Activated naive CD8-positive, alpha-beta T cell treated with anti-CD3 and anti-CD28 coated beads, Interleukin-2, amount 10 ng/mL, durations not matched to agents 7 days and 5 days (primary cell): Measurements from ENCODE around the gene FTCD. TPM values are rescaled to one million over a fixed set of nuclear protein-coding genes. Genes with fewer than 3 reads are reported as not detected.

Experiments used
- ATAC-seq: fragments of 150-1000 bp; cut with Tn5 transposase; one replicate; pipeline ENCODE4 v1.10.0; 2021; ENCODE audit warnings: low read depth, moderate library complexity
- POLR2A ChIA-PET: fragments of 350-600 bp; sonication (Branson Sonifier 250); formaldehyde crosslinking; loops from one replicate; lab custom pipeline; 2021; ENCODE audit warnings: antibody characterized with exemption; lab: Charles Lee
- DNase-seq: peaks from one replicate; pipeline ENCODE4 v3.0.0; 2021
- H3K27ac Mint-ChIP-seq: one replicate; pipeline ENCODE4 v1.8.0; 2022; ENCODE audit warnings: mild to moderate bottlenecking, mixed read lengths
- H3K27me3 Mint-ChIP-seq: one replicate; pipeline ENCODE4 v1.8.0; 2022; ENCODE audit warnings: mild to moderate bottlenecking, moderate library complexity, mixed read lengths
- H3K36me3 Mint-ChIP-seq: one replicate; pipeline ENCODE4 v1.8.0; 2021; ENCODE audit warnings: mild to moderate bottlenecking, mixed read lengths
- H3K4me1 Mint-ChIP-seq: one replicate; pipeline ENCODE4 v1.8.0; 2021; ENCODE audit warnings: mixed read lengths
- H3K4me3 Mint-ChIP-seq: one replicate; pipeline ENCODE4 v1.8.0; 2022; ENCODE audit warnings: mild to moderate bottlenecking, moderate library complexity, mixed read lengths
- H3K9me3 Mint-ChIP-seq: one replicate; pipeline ENCODE4 v1.8.0; 2021; ENCODE audit warnings: mixed read lengths
- total RNA-seq, 2 experiments: library from RNA; stranded (reverse); gene quantifications; one replicate each; pipeline ENCODE4 v1.2.3, GENCODE V29; 2021

FTCD gene
- total RNA-seq, 2 experiments from 2014 or later: 0.65 to 1.3 TPM

DNA sequence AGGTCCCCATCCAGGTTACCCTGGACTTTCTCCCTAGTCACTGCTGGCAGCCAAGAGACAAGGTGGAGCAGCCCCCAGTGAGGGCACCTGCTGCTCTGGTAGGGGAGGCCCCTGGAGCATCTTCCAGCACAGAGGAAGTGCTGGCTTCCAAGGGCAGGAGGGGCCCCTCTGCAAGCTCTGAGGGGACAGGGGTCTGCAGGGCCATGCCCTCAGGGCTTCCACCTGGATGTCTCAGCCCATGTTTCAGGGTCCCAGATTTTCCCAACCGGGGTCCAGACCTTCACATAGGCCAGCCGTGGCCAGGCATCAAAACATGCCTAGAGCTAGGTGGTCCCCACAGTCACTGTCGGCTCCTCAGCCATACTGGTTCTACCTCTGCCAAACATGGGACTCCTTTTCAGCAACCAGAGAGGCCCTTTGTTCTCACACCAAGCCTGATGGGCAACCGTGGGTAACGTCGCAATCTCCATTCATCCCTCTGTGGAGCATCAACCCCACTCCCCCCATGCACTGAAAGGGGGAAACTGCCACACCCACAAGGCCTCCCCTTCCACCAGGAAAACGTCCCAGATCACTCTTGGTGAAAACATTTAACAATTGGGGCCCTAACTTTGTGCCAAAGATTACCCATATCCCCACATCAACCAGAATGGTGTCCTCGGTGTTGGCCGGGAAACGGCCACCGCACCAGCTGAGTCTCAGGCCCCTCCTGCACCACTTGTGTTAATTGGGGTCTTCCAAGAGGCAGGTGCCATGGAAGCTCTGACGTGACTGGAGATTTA, 59.4 kb downstream of the FTCD start:
- no peak overlapping the region for H3K4me3 Mint-ChIP-seq
- ATAC-seq (no peak), DNase-seq (peak; percentile 24)
- peaks cover 6% of the 10 kb centered on the region for H3K9me3 Mint-ChIP-seq
- POLR2A ChIA-PET: interaction anchor here (0.6 kb wide), 1 partner anchor 110 kb away, joined by 3 read pairs; no protein-coding TSS in a partner anchor
- H3K4me1 Mint-ChIP-seq: no peaks in the 10 kb centered on the region
- no peak overlapping the region for H3K27ac Mint-ChIP-seq
- peaks cover 14% of the 10 kb centered on the region for H3K27me3 Mint-ChIP-seq
- H3K36me3 Mint-ChIP-seq: peaks cover 2% of the 10 kb centered on the region

DNA sequence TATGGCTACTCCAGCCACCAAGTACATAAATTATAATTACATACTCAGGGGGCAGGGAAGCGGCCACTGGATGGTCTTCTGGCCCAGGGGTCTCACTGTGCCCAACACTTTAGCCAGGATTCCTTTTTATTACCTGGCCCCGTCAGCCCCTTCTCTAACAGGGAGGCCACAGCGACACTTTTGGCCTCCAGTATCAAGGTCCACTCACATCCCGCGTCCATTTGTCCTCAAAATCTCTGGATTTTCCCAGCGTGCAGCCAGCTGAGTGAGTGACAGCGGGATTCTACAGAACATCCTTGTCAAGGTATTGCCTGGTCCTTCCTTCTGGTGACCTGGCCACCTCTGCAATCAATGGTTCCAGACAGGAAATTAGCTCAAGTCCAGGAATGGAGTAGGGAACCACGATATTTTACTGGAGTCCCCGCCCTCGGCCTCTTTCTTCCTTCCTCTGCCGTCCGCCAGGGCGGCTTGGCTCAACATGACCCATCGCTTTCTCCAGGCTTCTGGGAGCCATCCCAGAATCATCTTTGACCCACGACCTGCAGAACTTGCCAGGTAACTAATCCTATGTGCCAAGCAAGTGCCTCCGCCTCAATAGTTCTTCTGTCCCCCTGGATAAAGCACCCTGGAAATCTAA, 60.2 kb downstream of the FTCD start:
- POLR2A ChIA-PET: interaction anchor here (0.6 kb wide), 1 partner anchor 109 kb away, joined by 3 read pairs; no protein-coding TSS in a partner anchor
- Mint-ChIP-seq H3K4me3 (no peak overlapping the region), H3K4me1 (no peaks in the 10 kb centered on the region), H3K27me3 (peaks cover 10% of the 10 kb centered on the region), H3K9me3 (peaks cover 10% of the 10 kb centered on the region), H3K27ac (no peak overlapping the region), H3K36me3 (peaks cover 4% of the 10 kb centered on the region)
- peak; percentile 14 for DNase-seq
- ATAC-seq: no peak

DNA sequence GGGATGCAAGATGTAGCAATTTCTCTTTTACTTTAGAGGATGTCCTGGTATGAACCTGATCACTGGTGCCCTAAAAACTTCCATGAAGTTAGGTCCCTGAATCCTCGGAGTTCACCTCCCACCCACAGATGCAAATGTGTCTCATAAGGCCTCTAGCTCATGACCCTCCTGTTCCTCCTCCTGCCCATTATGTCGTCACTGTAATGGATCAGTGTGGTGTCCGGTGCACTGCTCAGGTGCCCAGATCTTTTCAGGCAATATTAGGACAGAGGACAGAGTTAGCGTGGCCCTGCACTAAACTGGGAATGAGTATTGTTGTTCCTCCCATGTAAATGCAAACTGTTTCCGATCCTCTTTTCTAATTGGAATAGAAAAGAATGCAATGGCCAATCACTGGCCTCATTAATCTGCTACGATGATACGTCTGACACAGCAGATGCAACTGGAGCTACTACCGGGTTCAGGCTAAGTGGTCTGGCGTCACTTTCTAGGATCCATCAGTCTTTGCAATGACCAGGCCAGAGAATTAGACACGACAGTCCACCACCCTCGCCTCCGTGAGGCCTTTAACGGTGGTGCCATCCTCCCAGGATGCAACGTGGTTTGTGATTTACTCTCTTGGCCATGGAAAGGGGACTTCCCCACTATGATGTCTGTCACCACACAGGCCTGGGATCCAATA, 60.8 kb downstream of the FTCD start:
- ATAC-seq: no peak
- Mint-ChIP-seq H3K4me1 (no peaks in the 10 kb centered on the region), H3K27me3 (peaks cover 5% of the 10 kb centered on the region), H3K4me3 (no peak overlapping the region), H3K9me3 (peaks cover 14% of the 10 kb centered on the region), H3K27ac (no peak overlapping the region), H3K36me3 (peaks cover 4% of the 10 kb centered on the region)
- DNase-seq: no peak
- POLR2A ChIA-PET: no interaction called here

DNA sequence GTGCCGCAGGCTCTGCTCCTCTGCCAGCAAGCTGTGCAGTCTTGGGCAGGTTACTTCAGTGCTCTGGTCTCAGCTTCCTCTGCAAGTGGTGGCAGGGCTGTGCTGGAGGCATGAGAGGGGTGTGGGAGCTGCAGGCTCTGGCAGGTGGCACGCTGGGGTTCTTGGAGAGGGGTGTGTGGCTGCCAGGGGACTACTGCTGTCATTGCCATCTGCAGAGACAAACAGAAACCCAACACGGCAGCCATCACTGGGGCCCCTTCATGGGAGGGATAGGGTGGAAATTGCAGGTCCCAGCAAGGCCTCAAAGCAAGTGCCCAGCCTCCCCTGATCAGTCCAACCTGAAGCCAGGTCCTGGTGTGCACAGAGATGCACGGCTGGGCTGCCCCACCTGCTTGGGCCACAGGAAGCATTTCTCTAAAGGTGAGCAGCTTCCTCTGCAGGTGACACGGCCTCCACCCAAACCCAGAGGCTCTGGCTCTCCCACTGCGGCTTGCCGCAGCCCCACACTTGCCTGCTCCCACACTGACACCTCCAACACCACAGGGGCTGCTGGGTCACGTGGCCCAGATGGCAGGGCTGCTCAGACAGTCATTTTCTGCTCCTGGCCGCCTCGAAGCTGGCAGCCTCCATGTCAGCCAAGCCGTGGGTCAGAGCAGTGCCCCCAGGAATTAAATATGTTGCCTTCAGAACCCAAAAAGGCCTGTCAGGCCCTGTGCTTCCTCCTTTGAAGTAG, 61.5 kb downstream of the FTCD start:
- Mint-ChIP-seq H3K4me1 (no peaks in the 10 kb centered on the region), H3K27me3 (peaks cover 2% of the 10 kb centered on the region), H3K4me3 (no peak overlapping the region), H3K36me3 (peaks cover 4% of the 10 kb centered on the region), H3K27ac (no peak overlapping the region), H3K9me3 (peaks cover 14% of the 10 kb centered on the region)
- ATAC-seq (no peak), DNase-seq (peak; percentile 31)
- POLR2A ChIA-PET: no interaction called here

DNA sequence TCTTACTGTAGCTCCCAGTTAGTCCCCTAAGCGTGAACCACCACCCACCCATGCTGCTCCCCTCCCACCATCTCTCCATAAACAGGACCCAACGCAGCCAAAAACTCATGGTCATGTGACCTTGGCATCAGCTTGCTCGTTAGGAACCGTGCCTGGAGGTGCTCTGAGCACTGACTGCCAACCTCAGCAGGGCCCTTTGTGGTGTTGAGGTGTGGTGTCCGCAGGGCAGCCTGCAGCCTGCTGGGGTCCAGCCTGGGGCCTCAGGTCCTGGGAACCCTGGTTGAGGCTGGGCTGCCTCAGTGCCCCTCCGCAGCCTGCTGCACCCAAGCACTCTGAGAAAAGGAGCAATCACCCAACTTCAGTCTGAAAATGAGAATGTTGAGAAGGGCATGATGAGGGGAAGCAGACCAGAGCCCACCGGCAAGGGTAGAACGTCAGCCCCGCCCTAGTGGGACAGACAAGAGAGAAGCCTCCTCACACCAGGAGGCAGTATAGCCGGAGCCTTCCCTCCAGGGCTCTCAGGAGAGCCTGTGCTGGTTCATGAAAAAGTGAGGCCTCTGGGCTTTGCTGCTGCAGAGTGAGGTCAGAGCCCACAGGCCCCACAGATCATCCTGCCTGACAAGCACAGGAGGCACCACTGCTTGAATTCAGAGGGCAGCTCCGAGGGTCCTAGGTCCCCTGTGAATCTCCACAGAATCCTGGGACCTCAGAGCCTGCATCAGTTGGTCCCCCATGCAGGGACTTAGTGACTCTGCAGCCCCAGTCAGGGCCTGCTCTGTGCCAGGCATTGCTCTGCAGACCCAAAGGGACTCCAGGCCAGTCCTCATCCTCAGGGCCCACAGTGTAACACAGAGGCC, 62.3 kb downstream of the FTCD start:
- no peak for ATAC-seq
- Mint-ChIP-seq H3K4me1 (no peaks in the 10 kb centered on the region), H3K27me3 (peaks cover 6% of the 10 kb centered on the region), H3K27ac (no peak overlapping the region), H3K36me3 (peaks cover 4% of the 10 kb centered on the region), H3K9me3 (peaks cover 22% of the 10 kb centered on the region), H3K4me3 (no peak overlapping the region)
- peak; percentile 16 for DNase-seq
- POLR2A ChIA-PET: no interaction called here

DNA sequence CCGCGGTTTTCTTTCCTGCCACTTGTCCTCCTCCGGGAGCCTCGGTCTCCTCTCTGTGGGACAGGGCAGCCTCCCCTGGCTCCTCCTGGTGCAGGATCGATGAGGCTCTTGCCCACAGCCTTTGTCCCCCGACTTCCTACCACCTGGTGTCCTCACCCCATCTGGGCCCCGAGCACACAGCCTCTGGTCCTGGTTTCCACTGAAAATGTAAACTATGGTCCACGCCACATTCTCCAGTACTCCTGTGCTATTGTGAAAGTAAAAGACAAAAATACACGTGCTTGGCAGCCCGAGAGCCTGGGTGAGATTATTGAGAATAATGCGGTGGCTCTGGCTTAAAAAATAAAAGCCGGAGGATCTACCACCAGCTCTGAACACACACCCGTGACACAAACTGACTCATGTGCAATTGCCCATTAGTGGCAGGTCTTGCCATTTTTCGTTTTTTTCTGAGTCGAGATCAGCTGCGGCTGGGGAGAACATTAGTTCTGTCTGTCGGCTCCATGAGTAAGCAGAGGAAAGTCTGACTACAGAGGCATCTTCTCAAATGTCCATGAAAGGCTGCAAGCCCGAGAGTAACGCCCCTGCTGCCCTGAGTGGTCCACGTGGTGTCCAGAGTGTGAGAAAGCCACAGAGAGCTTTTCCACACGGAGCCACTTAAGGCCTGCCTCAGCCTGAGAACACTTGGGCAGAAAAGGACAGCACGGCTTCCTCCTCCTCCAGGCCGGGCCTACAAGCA, 63.2 kb downstream of the FTCD start:
- Mint-ChIP-seq H3K9me3 (peaks cover 25% of the 10 kb centered on the region), H3K36me3 (peaks cover 4% of the 10 kb centered on the region), H3K27ac (no peak overlapping the region), H3K27me3 (peaks cover 6% of the 10 kb centered on the region), H3K4me3 (no peak overlapping the region), H3K4me1 (no peaks in the 10 kb centered on the region)
- no peak for DNase-seq
- POLR2A ChIA-PET: no interaction called here
- no peak for ATAC-seq

DNA sequence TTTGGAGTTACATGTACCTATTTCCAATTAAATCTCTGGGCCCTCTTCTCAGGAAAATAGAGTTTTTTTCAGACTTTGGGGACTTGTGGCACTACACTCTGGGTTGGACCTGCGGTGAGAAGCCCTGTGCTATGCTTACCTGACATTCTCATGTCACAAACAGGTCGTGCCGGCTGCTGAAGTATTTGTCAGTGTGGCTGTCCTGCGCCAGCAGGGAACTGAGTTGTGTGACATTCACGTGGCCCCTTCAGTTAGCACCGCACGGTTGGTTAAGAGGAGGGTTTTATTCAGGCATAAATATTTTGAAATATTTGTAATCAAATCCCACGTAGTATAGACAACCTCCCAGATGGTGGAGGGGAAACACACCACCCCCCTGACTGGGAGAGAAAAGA, 63.8 kb downstream of the FTCD start:
- H3K27ac Mint-ChIP-seq: no peak overlapping the region
- no peak for DNase-seq
- peaks cover 28% of the 10 kb centered on the region for H3K9me3 Mint-ChIP-seq
- peaks cover 4% of the 10 kb centered on the region for H3K36me3 Mint-ChIP-seq
- no peaks in the 10 kb centered on the region for H3K4me1 Mint-ChIP-seq
- H3K4me3 Mint-ChIP-seq: no peak overlapping the region
- peaks cover 6% of the 10 kb centered on the region for H3K27me3 Mint-ChIP-seq
- POLR2A ChIA-PET: no interaction called here
- no peak for ATAC-seq

DNA sequence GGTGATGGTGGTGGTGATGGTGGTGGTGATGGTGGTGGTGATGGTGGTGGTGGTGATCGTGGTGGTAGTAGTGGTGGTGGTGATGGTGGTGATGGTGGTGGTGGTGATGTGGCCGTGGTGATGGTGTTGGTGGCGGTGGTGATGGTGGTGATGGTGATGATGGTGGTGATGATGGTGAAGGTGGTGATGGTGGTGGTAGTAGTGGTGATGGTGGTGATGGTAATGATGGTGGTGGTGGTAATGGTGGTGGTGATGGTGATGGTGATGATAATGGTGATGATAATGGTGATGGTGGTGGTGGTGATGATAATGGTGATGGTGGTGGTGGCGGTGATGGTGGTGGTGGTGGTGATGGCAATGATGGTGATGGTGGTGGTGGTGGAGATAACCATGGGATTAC, 64.3 kb downstream of the FTCD start:
- Mint-ChIP-seq H3K27me3 (peaks cover 6% of the 10 kb centered on the region), H3K36me3 (peaks cover 4% of the 10 kb centered on the region), H3K9me3 (peaks cover 29% of the 10 kb centered on the region), H3K4me3 (no peak overlapping the region), H3K4me1 (no peaks in the 10 kb centered on the region), H3K27ac (peak overlapping the region; percentile 47)
- POLR2A ChIA-PET: no interaction called here
- DNase-seq (no peak), ATAC-seq (no peak)

DNA sequence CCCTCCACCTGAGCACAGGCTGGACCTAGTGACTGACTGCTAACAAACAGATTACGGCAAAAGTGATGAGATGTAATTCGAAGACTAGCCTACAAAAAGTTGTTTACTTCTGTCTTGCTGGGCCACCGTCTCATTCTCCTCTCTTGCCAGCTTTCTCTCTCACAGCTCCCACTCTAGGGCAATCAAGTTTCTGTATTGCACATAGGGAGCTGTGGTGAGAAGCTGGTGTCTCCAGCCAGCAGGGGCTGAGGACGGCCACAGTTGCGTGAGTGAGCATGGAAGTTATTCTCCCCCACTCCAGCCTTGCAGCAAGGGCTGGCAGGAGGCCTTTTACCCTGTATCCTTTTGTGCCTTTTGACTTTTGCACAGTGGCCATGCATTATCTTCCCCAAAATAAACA, 66.1 kb downstream of the FTCD start:
- POLR2A ChIA-PET: no interaction called here
- H3K27me3 Mint-ChIP-seq: peaks cover 6% of the 10 kb centered on the region
- H3K4me3 Mint-ChIP-seq: no peak overlapping the region
- H3K36me3 Mint-ChIP-seq: peaks cover 4% of the 10 kb centered on the region
- DNase-seq: no peak
- peaks cover 29% of the 10 kb centered on the region for H3K9me3 Mint-ChIP-seq
- H3K4me1 Mint-ChIP-seq: no peaks in the 10 kb centered on the region
- H3K27ac Mint-ChIP-seq: no peak overlapping the region
- no peak for ATAC-seq

DNA sequence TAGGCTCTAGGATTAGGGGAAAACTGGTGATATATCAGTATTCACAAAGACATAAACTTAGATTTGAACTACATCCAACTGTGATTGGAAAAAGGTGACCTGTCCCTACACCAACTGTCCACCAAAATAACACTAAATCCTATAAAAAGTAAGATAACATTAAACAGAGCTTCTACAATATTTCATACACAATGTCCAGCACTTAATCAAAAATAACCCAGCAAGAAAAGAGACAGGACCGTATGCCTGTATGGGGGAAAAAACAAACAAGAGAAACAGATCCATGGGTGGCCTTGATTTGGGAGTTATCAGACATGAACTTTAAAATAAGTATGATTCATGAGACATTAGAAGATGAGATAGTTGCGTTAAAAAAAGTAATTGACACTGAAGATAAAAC, 67.2 kb downstream of the FTCD start:
- POLR2A ChIA-PET: no interaction called here
- no peaks in the 10 kb centered on the region for H3K4me1 Mint-ChIP-seq
- peaks cover 6% of the 10 kb centered on the region for H3K27me3 Mint-ChIP-seq
- ATAC-seq (no peak), DNase-seq (no peak)
- H3K27ac Mint-ChIP-seq: no peak overlapping the region
- H3K9me3 Mint-ChIP-seq: peaks cover 29% of the 10 kb centered on the region
- no peak overlapping the region for H3K4me3 Mint-ChIP-seq
- peaks cover 4% of the 10 kb centered on the region for H3K36me3 Mint-ChIP-seq

DNA sequence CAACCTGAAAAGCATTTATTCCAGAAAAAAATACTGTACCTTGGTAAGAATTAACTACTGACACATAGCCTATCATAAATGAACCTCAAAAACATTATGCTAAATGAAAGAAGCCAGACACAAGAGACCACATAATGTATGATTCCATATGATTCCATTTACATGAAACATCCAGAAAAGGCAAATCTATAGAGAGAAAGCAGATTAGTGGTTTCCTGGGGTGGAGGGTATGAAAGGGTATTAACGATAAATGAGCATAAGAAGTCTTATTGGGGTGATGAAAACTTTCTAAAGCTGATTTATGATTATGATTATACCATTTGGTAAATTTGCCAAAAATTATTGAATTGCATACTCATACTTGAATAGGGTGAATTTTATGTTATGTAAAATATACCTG, 67.7 kb downstream of the FTCD start:
- no peak for DNase-seq
- POLR2A ChIA-PET: no interaction called here
- Mint-ChIP-seq H3K27me3 (peaks cover 6% of the 10 kb centered on the region), H3K36me3 (peaks cover 4% of the 10 kb centered on the region), H3K4me3 (no peak overlapping the region), H3K27ac (no peak overlapping the region), H3K4me1 (no peaks in the 10 kb centered on the region), H3K9me3 (peaks cover 29% of the 10 kb centered on the region)
- no peak for ATAC-seq
